Calu3 (cell line): Measurements from ENCODE around the gene UBE2E3. TPM values are rescaled to one million over a fixed set of nuclear protein-coding genes. Genes with fewer than 3 reads are reported as not detected.
"Not testable (repeated sequence)": the region's sequence is repeated elsewhere in the genome, so short reads cannot be mapped to it uniquely, and the experiment has no call there.

Experiments
- BruUV-seq: library from RNA; stranded (reverse); fragments of 400-500 nt; replicated peaks from 2 replicates; lab custom pipeline; 2021; lab: Mats Ljungman, UMichigan
- CTCF ChIA-PET: fragments of 300-600 bp; sonication (Branson Sonifier 250); formaldehyde crosslinking; loops from one replicate; lab custom pipeline; 2022; ENCODE audit warnings: antibody characterized with exemption; lab: Charles Lee
- DNase-seq: peaks from one replicate; pipeline ENCODE4 v3.0.0; 2022
- H3K27ac Mint-ChIP-seq: one replicate; pipeline ENCODE4 v1.8.0; 2022; ENCODE audit warnings: mixed read lengths; ENCODE audit not compliant: unreplicated experiment
- H3K27me3 Mint-ChIP-seq: one replicate; pipeline ENCODE4 v1.8.0; 2022; ENCODE audit warnings: mixed read lengths; ENCODE audit not compliant: unreplicated experiment
- H3K36me3 Mint-ChIP-seq: one replicate; pipeline ENCODE4 v1.8.0; 2022; ENCODE audit warnings: mild to moderate bottlenecking, moderate library complexity, mixed read lengths; ENCODE audit not compliant: insufficient read depth, unreplicated experiment
- H3K4me1 Mint-ChIP-seq: one replicate; pipeline ENCODE4 v1.8.0; 2022; ENCODE audit warnings: mild to moderate bottlenecking, low read depth, mixed read lengths; ENCODE audit not compliant: unreplicated experiment
- H3K4me3 Mint-ChIP-seq: one replicate; pipeline ENCODE4 v1.8.0; 2022; ENCODE audit warnings: mild to moderate bottlenecking, low read depth, moderate library complexity, mixed read lengths; ENCODE audit not compliant: unreplicated experiment
- H3K9me3 Mint-ChIP-seq: one replicate; pipeline ENCODE4 v1.8.0; 2022; ENCODE audit warnings: low read depth, mixed read lengths; ENCODE audit not compliant: unreplicated experiment
- CTCF ChIP-seq: fragments of 200-600 bp; IDR thresholded peaks from one replicate; pipeline ENCODE4 v1.8.0; 2022; ENCODE audit warnings: antibody characterized with exemption; ENCODE audit not compliant: unreplicated experiment
- intact Hi-C: fragments of 100-400 bp; cut with micrococcal nuclease; formaldehyde crosslinking; loops from one replicate; pipeline ENCODE4 v1.10.0; 2022; ENCODE audit not compliant: unreplicated experiment
- total RNA-seq: library from RNA; stranded (reverse); gene quantifications from 2 replicates; pipeline ENCODE4 v1.2.3, GENCODE V29; 2022

Gene UBE2E3
- total RNA-seq, 1 experiment from 2014 or later, result 64.3 TPM

DNA sequence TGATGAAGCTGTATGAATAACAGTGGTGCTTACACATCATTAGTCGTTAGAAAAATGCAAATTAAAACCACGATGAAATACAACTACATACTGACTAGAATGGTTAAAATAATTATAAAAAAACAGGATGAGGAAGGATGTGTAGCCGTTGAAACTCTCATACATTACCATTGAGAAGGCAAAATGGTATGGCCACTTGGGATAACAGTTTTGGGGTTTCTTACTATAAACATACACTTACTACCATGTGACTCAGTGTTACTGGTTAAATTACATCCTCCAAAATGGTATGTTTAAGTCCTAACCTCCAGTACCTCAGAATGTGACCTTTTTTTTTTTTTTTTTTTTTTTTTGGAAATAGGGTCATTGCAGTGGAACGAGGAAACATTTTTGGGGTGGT, 58.4 kb downstream of the UBE2E3 start:
- no peak for TF ChIP-seq CTCF
- Mint-ChIP-seq H3K27me3 (no peaks in the 10 kb centered on the region), H3K4me1 (no peaks in the 10 kb centered on the region), H3K4me3 (no peak overlapping the region), H3K27ac (no peak overlapping the region), H3K9me3 (no peaks in the 10 kb centered on the region), H3K36me3 (no peaks in the 10 kb centered on the region)
- BruUV-seq, result no TSS peak
- intact Hi-C loops, result no loop called here
- CTCF ChIA-PET, result no interaction called here
- no peak for DNase-seq

- DNase-seq, H3K9me3 Mint-ChIP-seq, H3K4me3 Mint-ChIP-seq, H3K27ac Mint-ChIP-seq, BruUV-seq, H3K36me3 Mint-ChIP-seq, H3K27me3 Mint-ChIP-seq, H3K4me1 Mint-ChIP-seq, intact Hi-C loops: not testable (repeated sequence)
- CTCF ChIA-PET, result interaction anchor here (0.7 kb wide), 1 partner anchor 878 kb away, joined by 5 read pairs; no protein-coding TSS in a partner anchor
Observed at GRCh38 chr2:181040839-181041238, 60.4 kb downstream of the UBE2E3 start.

DNA sequence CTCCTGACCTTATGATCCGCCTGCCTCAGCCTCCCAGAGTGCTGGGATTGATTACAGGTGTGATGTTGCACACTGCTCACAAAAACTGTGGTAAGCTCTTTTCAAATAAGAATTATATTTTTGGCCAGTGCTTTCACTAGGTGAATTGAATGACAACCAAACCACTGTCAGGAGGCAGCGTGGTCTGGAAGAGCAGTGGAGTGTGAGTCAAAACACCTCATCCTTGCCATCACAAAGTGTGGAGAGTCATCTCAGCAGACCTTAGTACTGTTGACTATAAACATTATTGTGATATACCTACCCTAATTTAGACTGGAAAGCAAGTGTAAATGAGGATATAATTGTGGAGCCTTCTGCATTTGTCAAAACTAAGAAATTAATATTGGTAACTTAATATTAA, 61.3 kb downstream of the UBE2E3 start:
- no peak for DNase-seq
- Mint-ChIP-seq H3K27me3 (no peaks in the 10 kb centered on the region), H3K36me3 (no peaks in the 10 kb centered on the region), H3K4me1 (no peaks in the 10 kb centered on the region), H3K27ac (no peak overlapping the region), H3K4me3 (no peak overlapping the region), H3K9me3 (no peaks in the 10 kb centered on the region)
- TF ChIP-seq CTCF, result no peak
- BruUV-seq, result no TSS peak
- intact Hi-C loops, result no loop called here
- CTCF ChIA-PET, result interaction anchor here (0.7 kb wide), 1 partner anchor 877 kb away, joined by 5 read pairs; no protein-coding TSS in a partner anchor

- no peaks in the 10 kb centered on the region for H3K4me1 Mint-ChIP-seq
- no peak overlapping the region for H3K27ac Mint-ChIP-seq
- CTCF ChIA-PET, result no interaction called here
Observed at GRCh38 chr2:181042706-181043105, 62.3 kb downstream of the UBE2E3 start.

More at GRCh38 chr2:181042706-181043105, 62.3 kb downstream of the UBE2E3 start:
- no peak for TF ChIP-seq CTCF
- Mint-ChIP-seq H3K27me3 (no peaks in the 10 kb centered on the region), H3K4me3 (no peak overlapping the region), H3K9me3 (no peaks in the 10 kb centered on the region), H3K36me3 (no peaks in the 10 kb centered on the region)
- intact Hi-C loops, result no loop called here
- no TSS peak for BruUV-seq
- no peak for DNase-seq
